Tibial nerve (tissue), 3 donors: ENCODE data around the gene NLRP10.

ENCODE experiments used
- CTCF ChIP-seq, 5 experiments: fragments of 200-600 bp in 3 of 5; fragments of 450-650 bp in 2 of 5; sonication (generic) in 3 of 5; IDR thresholded peaks; one replicate each; pipeline ENCODE4 v1.5.1; 2016 to 2019; ENCODE audit warnings: antibody characterized with exemption in 5 of 5, mild to moderate bottlenecking in 3 of 5, moderate library complexity in 2 of 5
- POLR2A ChIP-seq, 2 donors: fragments of 450-650 bp; IDR thresholded peaks; one replicate each; pipeline ENCODE4 v1.6.1; 2017; ENCODE audit warnings: antibody characterized with exemption in 2 of 2, mild to moderate bottlenecking in 2 of 2, moderate library complexity in 2 of 2

GRCh38 chr11:7973011-7973410 is 7.8 kb upstream of the NLRP10 start:
- no peak for TF ChIP-seq POLR2A (IDR thresholded peaks at IDR 0.05)
- TF ChIP-seq CTCF (IDR thresholded peaks at IDR 0.05), result no peak
